Spinal cord (tissue), 10 donors: Measurements from ENCODE around the gene METRNL. TPM values are rescaled to one million over a fixed set of nuclear protein-coding genes. Genes with fewer than 3 reads are reported as not detected.

ENCODE experiments used
- DNase-seq, 6 donors: peaks; one replicate each; pipeline versions ENCODE4 v3.0.0 to v3.0.0-alpha.2; 2013 to 2015; ENCODE audit warnings: low spot score in 6 of 6, low read depth in 4 of 6
- H3K27ac ChIP-seq: one replicate; pipeline ENCODE4 v1.5.1; 2013; ENCODE audit warnings: low read depth, low read length, control low read depth
- H3K27me3 ChIP-seq: one replicate; pipeline ENCODE4 v1.6.1; 2013; ENCODE audit warnings: low read length; ENCODE audit not compliant: control insufficient read depth, insufficient read depth
- H3K36me3 ChIP-seq: one replicate; pipeline ENCODE4 v1.6.1; 2013; ENCODE audit warnings: low read length; ENCODE audit not compliant: control insufficient read depth, insufficient read depth
- H3K4me1 ChIP-seq: one replicate; pipeline ENCODE4 v1.6.1; 2013; ENCODE audit warnings: low read length; ENCODE audit not compliant: control insufficient read depth, insufficient read depth
- H3K4me3 ChIP-seq: one replicate; pipeline ENCODE4 v1.5.1; 2013; ENCODE audit warnings: low read depth, low read length, control low read depth
- H3K9me3 ChIP-seq: one replicate; pipeline ENCODE4 v1.6.1; 2013; ENCODE audit warnings: low read length; ENCODE audit not compliant: control insufficient read depth, insufficient read depth
- WGBS: methylation state at CpG from one replicate; pipeline ENCODE4 v1.1.5; 2013; ENCODE audit warnings: missing lambda C conversion rate; ENCODE audit not compliant: insufficient coverage; 5-methylcytosine and 5-hydroxymethylcytosine counted together
- polyA plus RNA-seq, 2 donors: library from polyadenylated mRNA; unstranded; fragments of 120-200 nt; gene quantifications; one replicate each; pipeline ENCODE4 v1.2.1, GENCODE V29; 2013; ENCODE audit not compliant: insufficient read length in 2 of 2
- total RNA-seq, 2 donors: library from RNA; depleted of rRNA in 1 of 2; stranded (reverse); fragments of 120-200 nt in 1 of 2; fragments of >200 nt in 1 of 2; gene quantifications; one replicate each; pipeline versions ENCODE4 v1.2.3 to v1.2.4, GENCODE V29; 2013 to 2014
- donor health status: healthy.

METRNL gene
- total and polyA plus RNA-seq, 4 donors, result 35.7 to 133 (median 47.8) TPM

GRCh38 chr17:83056583-83057396 lies 22.6 kb upstream of the METRNL start:
- H3K4me3 ChIP-seq, result no peak overlapping the region
- no peaks in the 10 kb centered on the region for H3K27me3 ChIP-seq
- no peaks in the 10 kb centered on the region for H3K9me3 ChIP-seq
- H3K4me1 ChIP-seq, result peaks cover 19% of the 10 kb centered on the region
- no peak overlapping the region for H3K27ac ChIP-seq
- DNase-seq, result no peak
- no peaks in the 10 kb centered on the region for H3K36me3 ChIP-seq
- WGBS, result 83% methylated on average over 26 of the region's 30 CpGs

DNA sequence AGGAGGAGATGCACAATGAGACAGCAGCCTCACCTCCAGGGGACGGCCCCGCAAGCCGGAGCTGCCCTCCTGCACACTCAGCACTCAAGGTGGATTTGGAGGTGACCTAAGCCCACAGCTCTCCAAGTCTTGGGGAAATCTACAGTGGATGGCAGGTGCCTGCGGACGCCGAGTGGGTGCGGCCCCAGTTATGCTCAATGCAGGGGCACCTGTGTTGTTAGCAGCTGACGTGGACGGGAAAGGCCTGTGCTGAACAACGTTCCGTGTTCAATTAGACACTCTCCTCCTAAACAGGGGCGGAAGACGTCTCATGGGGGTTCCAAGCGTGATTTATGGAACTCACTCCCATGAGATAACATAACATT lies 22.0 kb upstream of the METRNL start:
- no peak for DNase-seq
- Histone ChIP-seq H3K4me3 (no peak overlapping the region), H3K27me3 (no peaks in the 10 kb centered on the region), H3K36me3 (no peaks in the 10 kb centered on the region), H3K9me3 (no peaks in the 10 kb centered on the region), H3K4me1 (peaks cover 14% of the 10 kb centered on the region), H3K27ac (no peak overlapping the region)
- 96% methylated on average over 8 of the region's 14 CpGs for WGBS

- peaks cover 12% of the 10 kb centered on the region for H3K4me1 ChIP-seq
- H3K9me3 ChIP-seq, result no peaks in the 10 kb centered on the region
- no peak overlapping the region for H3K27ac ChIP-seq
- H3K4me3 ChIP-seq, result no peak overlapping the region
- DNase-seq, result no peak
- 90% methylated on average over 19 of the region's 19 CpGs for WGBS
- no peaks in the 10 kb centered on the region for H3K36me3 ChIP-seq
- no peaks in the 10 kb centered on the region for H3K27me3 ChIP-seq
Observed at GRCh38 chr17:83057793-83058265, 21.6 kb upstream of the METRNL start.

- H3K4me1 ChIP-seq, result peaks cover 11% of the 10 kb centered on the region
- no peak for DNase-seq
- H3K4me3 ChIP-seq, result no peak overlapping the region
- no peaks in the 10 kb centered on the region for H3K36me3 ChIP-seq
- 75% methylated on average over 20 of the region's 20 CpGs for WGBS
- no peaks in the 10 kb centered on the region for H3K9me3 ChIP-seq
- no peak overlapping the region for H3K27ac ChIP-seq
- no peaks in the 10 kb centered on the region for H3K27me3 ChIP-seq
Observed at GRCh38 chr17:83058266-83058798, 21.1 kb upstream of the METRNL start.

DNA sequence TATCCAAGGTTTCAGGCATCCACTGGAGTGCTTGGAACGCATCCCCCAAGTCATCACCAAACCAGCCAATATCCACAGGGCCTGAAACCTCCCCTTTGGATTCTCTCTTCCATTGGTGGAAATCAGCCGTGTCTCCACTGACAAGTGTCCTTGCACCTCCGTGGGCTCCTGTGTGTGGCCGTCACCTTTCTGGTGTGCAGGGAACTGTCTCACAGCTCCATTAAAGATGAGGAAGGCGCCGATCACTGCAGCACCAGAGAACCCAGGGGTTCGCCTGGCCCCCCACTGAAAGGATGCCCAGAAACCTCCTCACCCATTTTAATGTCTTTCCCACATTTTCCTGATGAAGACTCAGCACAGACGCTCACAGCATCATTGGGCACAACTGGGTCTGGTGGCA lies 17.8 kb upstream of the METRNL start:
- no peaks in the 10 kb centered on the region for H3K9me3 ChIP-seq
- H3K27me3 ChIP-seq, result no peaks in the 10 kb centered on the region
- DNase-seq, result no peak
- 98% methylated on average over 8 of the region's 8 CpGs for WGBS
- H3K27ac ChIP-seq, result no peak overlapping the region
- no peak overlapping the region for H3K4me3 ChIP-seq
- H3K4me1 ChIP-seq, result peaks cover 12% of the 10 kb centered on the region
- H3K36me3 ChIP-seq, result no peaks in the 10 kb centered on the region

GRCh38 chr17:83062011-83062817 lies 17.2 kb upstream of the METRNL start:
- Histone ChIP-seq H3K4me3 (no peak overlapping the region), H3K27ac (no peak overlapping the region), H3K9me3 (no peaks in the 10 kb centered on the region), H3K27me3 (no peaks in the 10 kb centered on the region), H3K36me3 (no peaks in the 10 kb centered on the region), H3K4me1 (peaks cover 12% of the 10 kb centered on the region)
- no peak for DNase-seq
- WGBS, result 80% methylated on average over 24 of the region's 24 CpGs

GRCh38 chr17:83062818-83063671 lies 16.4 kb upstream of the METRNL start:
- H3K9me3 ChIP-seq, result no peaks in the 10 kb centered on the region
- H3K27ac ChIP-seq, result peak overlapping the region; percentile 15
- H3K27me3 ChIP-seq, result no peaks in the 10 kb centered on the region
- H3K4me3 ChIP-seq, result no peak overlapping the region
- no peaks in the 10 kb centered on the region for H3K36me3 ChIP-seq
- 73% methylated on average over 25 of the region's 30 CpGs for WGBS
- peaks cover 12% of the 10 kb centered on the region for H3K4me1 ChIP-seq
- DNase-seq, result peak in 1 of 6 donors; percentile 40

DNA sequence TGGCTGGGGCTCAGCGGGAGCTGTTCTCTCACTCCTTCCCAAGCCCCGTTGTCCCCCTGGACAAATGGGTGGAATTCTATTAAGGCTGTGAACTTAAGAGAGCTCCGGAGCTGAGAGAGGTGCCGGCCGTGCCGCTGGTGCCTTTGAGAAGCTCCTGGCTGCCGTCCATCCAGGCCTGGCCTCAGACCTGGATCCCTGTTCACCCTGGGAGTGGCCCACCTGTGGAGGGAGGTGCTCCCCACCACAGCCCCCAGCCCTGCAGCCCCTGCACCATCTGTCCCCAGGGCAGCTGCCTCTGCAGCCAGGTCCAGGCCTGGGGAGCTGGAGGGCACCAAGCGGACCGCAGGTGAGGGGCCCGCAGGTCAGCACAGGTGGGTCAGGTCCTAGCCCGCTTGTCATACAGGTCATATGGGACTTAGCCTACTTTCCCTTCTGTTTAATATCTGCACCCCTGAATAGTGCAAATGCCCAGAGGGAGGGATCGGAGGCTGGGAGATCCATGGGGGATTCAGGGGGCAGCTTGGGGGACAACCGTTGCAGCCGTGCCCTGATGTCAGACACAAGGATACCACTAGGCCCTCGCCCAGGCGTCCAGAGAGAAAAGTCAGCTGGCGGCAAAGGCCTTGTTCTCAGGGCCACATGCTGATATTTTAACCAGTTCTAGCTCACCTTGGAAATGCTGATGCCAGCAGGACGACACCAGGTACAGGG lies 15.2 kb upstream of the METRNL start:
- Histone ChIP-seq H3K27me3 (no peaks in the 10 kb centered on the region), H3K27ac (no peak overlapping the region), H3K9me3 (no peaks in the 10 kb centered on the region), H3K36me3 (no peaks in the 10 kb centered on the region), H3K4me3 (no peak overlapping the region), H3K4me1 (peaks cover 6% of the 10 kb centered on the region)
- 86% methylated on average over 17 of the region's 18 CpGs for WGBS
- no peak for DNase-seq
